DND-41 (cell line): ENCODE results near the gene PPP2R5E.

ENCODE experiments used
- EZH2 ChIP-seq: IDR thresholded peaks from 3 replicates; pipeline ENCODE4 v1.6.1; 2012; ENCODE audit warnings: borderline replicate concordance, low read depth, mild to moderate bottlenecking, moderate library complexity, low read length, inconsistent platforms; ENCODE audit not compliant: severe bottlenecking
- TF ChIP-seq, protein P1 (sequence below): IDR thresholded peaks from 2 replicates; pipeline ENCODE4 v1.5.1; 2012; ENCODE audit warnings: borderline replicate concordance, low read length, moderate library complexity, mild to moderate bottlenecking; ENCODE audit not compliant: poor library complexity, severe bottlenecking; ENCODE audit errors: extremely low read depth

DNA sequence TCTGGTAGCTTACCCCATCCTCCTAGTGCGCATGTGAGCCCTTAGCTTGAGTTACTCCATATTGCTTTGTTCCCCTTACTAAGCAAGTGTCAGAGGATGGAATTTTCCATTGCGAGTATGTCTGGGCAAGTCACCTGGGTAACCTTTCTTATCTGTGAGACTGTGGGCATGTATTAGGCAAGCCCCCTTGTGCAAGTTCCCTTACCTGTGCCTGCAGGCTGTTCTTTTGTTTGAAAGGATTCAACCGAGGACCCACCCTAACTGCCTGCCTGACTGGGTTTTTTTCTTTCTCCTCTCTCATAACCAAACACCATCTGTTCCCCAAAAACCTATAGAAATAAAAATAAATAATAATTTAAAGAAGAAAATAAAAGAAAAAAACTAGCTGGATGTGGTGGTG is 22.3 kb upstream of the PPP2R5E start:
- TF ChIP-seq, protein P1, sequence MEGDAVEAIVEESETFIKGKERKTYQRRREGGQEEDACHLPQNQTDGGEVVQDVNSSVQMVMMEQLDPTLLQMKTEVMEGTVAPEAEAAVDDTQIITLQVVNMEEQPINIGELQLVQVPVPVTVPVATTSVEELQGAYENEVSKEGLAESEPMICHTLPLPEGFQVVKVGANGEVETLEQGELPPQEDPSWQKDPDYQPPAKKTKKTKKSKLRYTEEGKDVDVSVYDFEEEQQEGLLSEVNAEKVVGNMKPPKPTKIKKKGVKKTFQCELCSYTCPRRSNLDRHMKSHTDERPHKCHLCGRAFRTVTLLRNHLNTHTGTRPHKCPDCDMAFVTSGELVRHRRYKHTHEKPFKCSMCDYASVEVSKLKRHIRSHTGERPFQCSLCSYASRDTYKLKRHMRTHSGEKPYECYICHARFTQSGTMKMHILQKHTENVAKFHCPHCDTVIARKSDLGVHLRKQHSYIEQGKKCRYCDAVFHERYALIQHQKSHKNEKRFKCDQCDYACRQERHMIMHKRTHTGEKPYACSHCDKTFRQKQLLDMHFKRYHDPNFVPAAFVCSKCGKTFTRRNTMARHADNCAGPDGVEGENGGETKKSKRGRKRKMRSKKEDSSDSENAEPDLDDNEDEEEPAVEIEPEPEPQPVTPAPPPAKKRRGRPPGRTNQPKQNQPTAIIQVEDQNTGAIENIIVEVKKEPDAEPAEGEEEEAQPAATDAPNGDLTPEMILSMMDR, result no peak
- no peak for TF ChIP-seq EZH2
